Measurements from ENCODE around the gene TBC1D2B.

The TBC1D2B gene

DNA sequence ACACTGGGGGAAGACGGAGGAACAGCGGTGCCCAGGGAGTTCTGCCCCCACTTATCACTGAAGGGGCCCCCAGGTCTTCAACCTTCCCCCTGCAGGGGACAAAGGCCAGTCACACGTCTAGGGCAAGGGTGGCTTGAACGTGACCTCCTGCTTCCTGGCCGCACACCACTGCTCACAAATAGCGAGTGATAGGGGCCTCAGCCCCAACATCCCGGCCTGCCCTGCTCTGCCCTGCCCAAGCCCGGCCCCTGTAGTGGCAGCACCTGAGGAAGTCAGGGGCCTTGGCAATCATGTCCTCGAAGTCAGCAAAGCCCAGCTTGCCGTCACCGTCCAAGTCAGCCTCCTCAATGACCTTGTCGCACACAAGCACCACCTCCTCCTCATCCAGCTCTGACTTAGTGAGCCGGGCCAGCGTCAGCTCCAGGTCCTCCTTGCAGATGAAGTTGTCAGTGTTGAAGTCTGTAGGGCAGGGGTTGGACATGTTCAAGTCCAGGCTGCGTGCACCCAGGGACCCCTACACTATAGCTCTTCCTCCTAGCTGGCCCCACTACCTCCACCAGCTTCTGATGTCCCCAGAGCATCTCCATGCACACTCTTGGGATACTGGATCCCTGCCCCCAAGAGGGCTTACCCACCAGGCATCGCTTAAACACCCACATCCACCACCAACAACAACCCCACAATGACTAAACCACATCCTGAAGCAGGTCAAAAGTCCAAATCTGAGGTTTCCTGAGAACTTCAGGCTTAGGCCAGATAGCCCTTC lies 28.1 kb upstream of the TBC1D2B start:
- no peak overlapping the region for H4K8ac ChIP-seq (ENCODE audit: low read depth, low read length)
- H3K27me3 ChIP-seq (ENCODE audit: insufficient read depth, low read length, poor library complexity) = no peaks in the 10 kb centered on the region
- no peaks in the 10 kb centered on the region for H3K79me2 ChIP-seq (ENCODE audit: control insufficient read depth, insufficient read depth, low read length)
- H3K4ac ChIP-seq (ENCODE audit: low read depth, low read length) = no peak overlapping the region
- no peak overlapping the region for H3K4me3 ChIP-seq (ENCODE audit: low read length)
- no peak overlapping the region for H3K23ac ChIP-seq (ENCODE audit: low read length)
- no peaks in the 10 kb centered on the region for H3K4me1 ChIP-seq (ENCODE audit: control insufficient read depth, low read depth, low read length)
- H4K5ac ChIP-seq (ENCODE audit: low read length) = no peak overlapping the region
- no peak overlapping the region for H2AK5ac ChIP-seq (ENCODE audit: low read length)
- no peak overlapping the region for H2BK120ac ChIP-seq (ENCODE audit: low read depth, low read length)
- DNase-seq = no peak
- H3K27ac ChIP-seq (ENCODE audit: low read depth, low read length) = no peak overlapping the region
- no peak overlapping the region for H3K18ac ChIP-seq (ENCODE audit: low read length)
- no CpG with 5 or more reads among the region's 16 CpGs for WGBS (ENCODE audit: extremely low coverage, insufficient coverage, low lambda C conversion rate)
- H3K4me2 ChIP-seq (ENCODE audit: low read length) = no peak overlapping the region
- H2BK15ac ChIP-seq (replicated peaks; ENCODE audit: low read depth) = no peak overlapping the region
- no peak overlapping the region for H2BK5ac ChIP-seq (ENCODE audit: low read length)
- no peaks in the 10 kb centered on the region for H3K79me1 ChIP-seq (ENCODE audit: low read length)
- no peak overlapping the region for H3K56ac ChIP-seq (ENCODE audit: low read length)
- H3K36me3 ChIP-seq (ENCODE audit: control insufficient read depth, insufficient read depth, low read length) = no peaks in the 10 kb centered on the region
- no peak overlapping the region for H3K9ac ChIP-seq (ENCODE audit: low read length)

DNA sequence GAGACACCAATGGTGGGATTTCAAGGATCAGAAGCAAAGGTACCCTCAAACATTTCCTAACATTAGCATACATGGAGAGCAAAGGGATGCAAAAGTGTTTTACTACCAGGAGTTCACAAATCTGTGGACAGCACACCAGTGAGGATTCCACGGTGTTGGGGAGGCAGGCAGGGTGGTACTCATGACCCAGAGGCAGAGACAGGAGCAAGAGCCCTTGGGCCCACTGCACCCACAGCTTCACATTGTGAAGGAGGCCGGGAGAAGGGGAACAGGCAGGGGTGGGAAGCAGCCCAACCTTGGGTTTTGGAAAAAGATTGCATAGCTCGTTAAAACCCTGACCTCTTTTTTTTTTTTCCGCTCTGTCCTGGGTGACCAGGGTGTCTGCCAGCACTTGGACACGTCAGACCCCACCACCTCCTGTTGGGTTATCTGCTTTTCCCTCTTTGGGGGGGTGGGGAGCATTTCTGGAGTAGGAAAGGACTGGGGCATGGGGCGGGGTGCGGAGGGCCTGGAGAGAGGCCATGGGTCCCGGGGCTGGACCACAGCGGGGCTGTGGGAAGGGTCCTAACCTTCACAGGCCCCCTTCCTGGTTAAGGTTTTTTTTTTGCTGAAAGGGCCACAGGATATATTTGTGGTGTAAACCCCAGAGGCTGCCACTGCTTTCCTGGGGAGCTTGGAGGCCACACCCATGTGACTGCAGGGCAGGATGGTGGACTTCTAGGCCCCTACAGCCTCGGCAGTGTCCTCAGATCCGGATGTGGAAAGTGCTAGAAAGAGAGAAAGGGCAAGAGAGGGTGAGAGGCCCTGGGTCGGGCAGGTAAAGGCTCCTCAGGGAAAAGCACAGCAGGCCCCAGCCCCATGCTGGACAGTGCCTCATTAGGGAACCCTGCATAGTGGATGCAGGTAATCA lies 27.3 kb upstream of the TBC1D2B start:
- no peaks in the 10 kb centered on the region for H3K4me1 ChIP-seq (ENCODE audit: control insufficient read depth, low read depth, low read length)
- no peak overlapping the region for H3K56ac ChIP-seq (ENCODE audit: low read length)
- no peak overlapping the region for H2BK120ac ChIP-seq (ENCODE audit: low read depth, low read length)
- H3K18ac ChIP-seq (ENCODE audit: low read length) = no peak overlapping the region
- no peak overlapping the region for H4K5ac ChIP-seq (ENCODE audit: low read length)
- no peak overlapping the region for H3K4me3 ChIP-seq (ENCODE audit: low read length)
- H3K79me2 ChIP-seq (ENCODE audit: control insufficient read depth, insufficient read depth, low read length) = no peaks in the 10 kb centered on the region
- no peaks in the 10 kb centered on the region for H3K36me3 ChIP-seq (ENCODE audit: control insufficient read depth, insufficient read depth, low read length)
- H2AK5ac ChIP-seq (ENCODE audit: low read length) = no peak overlapping the region
- no peak overlapping the region for H3K27ac ChIP-seq (ENCODE audit: low read depth, low read length)
- no peaks in the 10 kb centered on the region for H3K79me1 ChIP-seq (ENCODE audit: low read length)
- no peaks in the 10 kb centered on the region for H3K27me3 ChIP-seq (ENCODE audit: insufficient read depth, low read length, poor library complexity)
- no peak overlapping the region for H3K4ac ChIP-seq (ENCODE audit: low read depth, low read length)
- no peak for DNase-seq
- H4K8ac ChIP-seq (ENCODE audit: low read depth, low read length) = no peak overlapping the region
- H2BK15ac ChIP-seq (replicated peaks; ENCODE audit: low read depth) = no peak overlapping the region
- WGBS (ENCODE audit: extremely low coverage, insufficient coverage, low lambda C conversion rate) = no CpG with 5 or more reads among the region's 12 CpGs
- no peak overlapping the region for H3K23ac ChIP-seq (ENCODE audit: low read length)
- H3K4me2 ChIP-seq (ENCODE audit: low read length) = no peak overlapping the region
- no peak overlapping the region for H3K9ac ChIP-seq (ENCODE audit: low read length)
- no peak overlapping the region for H2BK5ac ChIP-seq (ENCODE audit: low read length)

GRCh38 chr15:78104119-78104479 lies 26.6 kb upstream of the TBC1D2B start:
- no peak overlapping the region for H4K5ac ChIP-seq (ENCODE audit: low read length)
- no peak overlapping the region for H3K56ac ChIP-seq (ENCODE audit: low read length)
- no peaks in the 10 kb centered on the region for H3K79me2 ChIP-seq (ENCODE audit: control insufficient read depth, insufficient read depth, low read length)
- no peak overlapping the region for H3K23ac ChIP-seq (ENCODE audit: low read length)
- no peak overlapping the region for H3K27ac ChIP-seq (ENCODE audit: low read depth, low read length)
- no peaks in the 10 kb centered on the region for H3K4me1 ChIP-seq (ENCODE audit: control insufficient read depth, low read depth, low read length)
- no CpG with 5 or more reads among the region's 4 CpGs for WGBS (ENCODE audit: extremely low coverage, insufficient coverage, low lambda C conversion rate)
- H2BK15ac ChIP-seq (replicated peaks; ENCODE audit: low read depth) = no peak overlapping the region
- no peak overlapping the region for H3K4ac ChIP-seq (ENCODE audit: low read depth, low read length)
- H3K9ac ChIP-seq (ENCODE audit: low read length) = no peak overlapping the region
- H3K18ac ChIP-seq (ENCODE audit: low read length) = no peak overlapping the region
- H4K8ac ChIP-seq (ENCODE audit: low read depth, low read length) = no peak overlapping the region
- H2BK5ac ChIP-seq (ENCODE audit: low read length) = no peak overlapping the region
- no peak overlapping the region for H2AK5ac ChIP-seq (ENCODE audit: low read length)
- no peaks in the 10 kb centered on the region for H3K36me3 ChIP-seq (ENCODE audit: control insufficient read depth, insufficient read depth, low read length)
- no peak overlapping the region for H3K4me3 ChIP-seq (ENCODE audit: low read length)
- no peaks in the 10 kb centered on the region for H3K27me3 ChIP-seq (ENCODE audit: insufficient read depth, low read length, poor library complexity)
- no peak overlapping the region for H3K4me2 ChIP-seq (ENCODE audit: low read length)
- H2BK120ac ChIP-seq (ENCODE audit: low read depth, low read length) = no peak overlapping the region
- no peaks in the 10 kb centered on the region for H3K79me1 ChIP-seq (ENCODE audit: low read length)
- no peak for DNase-seq

- no peak overlapping the region for H4K5ac ChIP-seq (ENCODE audit: low read length)
- H3K4me3 ChIP-seq (ENCODE audit: low read length) = no peak overlapping the region
- no peaks in the 10 kb centered on the region for H3K4me1 ChIP-seq (ENCODE audit: control insufficient read depth, low read depth, low read length)
- no peak overlapping the region for H2BK5ac ChIP-seq (ENCODE audit: low read length)
- H2AK5ac ChIP-seq (ENCODE audit: low read length) = no peak overlapping the region
- no peak overlapping the region for H2BK120ac ChIP-seq (ENCODE audit: low read depth, low read length)
- H2BK15ac ChIP-seq (replicated peaks; ENCODE audit: low read depth) = no peak overlapping the region
- H3K9ac ChIP-seq (ENCODE audit: low read length) = no peak overlapping the region
- H3K56ac ChIP-seq (ENCODE audit: low read length) = no peak overlapping the region
- no peaks in the 10 kb centered on the region for H3K79me2 ChIP-seq (ENCODE audit: control insufficient read depth, insufficient read depth, low read length)
- H3K27me3 ChIP-seq (ENCODE audit: insufficient read depth, low read length, poor library complexity) = no peaks in the 10 kb centered on the region
- no peak overlapping the region for H3K27ac ChIP-seq (ENCODE audit: low read depth, low read length)
- no peak overlapping the region for H3K4me2 ChIP-seq (ENCODE audit: low read length)
- no peak overlapping the region for H3K23ac ChIP-seq (ENCODE audit: low read length)
- H3K4ac ChIP-seq (ENCODE audit: low read depth, low read length) = no peak overlapping the region
- DNase-seq = no peak
- no peak overlapping the region for H3K18ac ChIP-seq (ENCODE audit: low read length)
- H3K79me1 ChIP-seq (ENCODE audit: low read length) = no peaks in the 10 kb centered on the region
- no peaks in the 10 kb centered on the region for H3K36me3 ChIP-seq (ENCODE audit: control insufficient read depth, insufficient read depth, low read length)
- no peak overlapping the region for H4K8ac ChIP-seq (ENCODE audit: low read depth, low read length)
- no CpG with 5 or more reads among the region's 12 CpGs for WGBS (ENCODE audit: extremely low coverage, insufficient coverage, low lambda C conversion rate)
Measured at GRCh38 chr15:78103406-78104118, 26.1 kb upstream of the TBC1D2B start.

DNA sequence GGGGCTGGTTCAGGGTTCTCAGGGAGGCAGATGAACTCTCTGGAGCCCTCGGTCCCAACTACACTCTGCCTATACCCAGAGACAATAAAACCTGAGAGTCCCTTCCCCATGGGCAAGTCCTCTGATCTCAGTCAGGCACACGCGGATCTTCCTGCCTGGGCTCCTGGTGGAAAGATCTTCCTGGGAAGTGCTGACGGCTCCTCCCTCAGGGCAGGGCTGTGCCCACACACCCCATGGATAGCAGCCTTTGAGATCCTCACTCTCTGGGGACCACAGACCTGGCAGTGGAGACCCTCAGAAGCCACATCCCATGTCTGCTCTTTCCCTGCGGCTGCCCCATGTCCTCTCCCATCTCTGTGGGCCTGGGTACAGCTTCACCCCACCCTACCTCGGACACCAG lies 25.2 kb upstream of the TBC1D2B start:
- no CpG with 5 or more reads among the region's 6 CpGs for WGBS (ENCODE audit: extremely low coverage, insufficient coverage, low lambda C conversion rate)
- Histone ChIP-seq H3K4ac (ENCODE audit: low read depth, low read length) (no peak overlapping the region), H3K9ac (ENCODE audit: low read length) (no peak overlapping the region), H2BK5ac (ENCODE audit: low read length) (no peak overlapping the region), H2BK120ac (ENCODE audit: low read depth, low read length) (no peak overlapping the region), H3K56ac (ENCODE audit: low read length) (no peak overlapping the region), H3K23ac (ENCODE audit: low read length) (no peak overlapping the region), H3K4me3 (ENCODE audit: low read length) (no peak overlapping the region), H2AK5ac (ENCODE audit: low read length) (no peak overlapping the region), H3K4me2 (ENCODE audit: low read length) (no peak overlapping the region), H4K5ac (ENCODE audit: low read length) (no peak overlapping the region), H3K27me3 (ENCODE audit: insufficient read depth, low read length, poor library complexity) (no peaks in the 10 kb centered on the region), H3K79me1 (ENCODE audit: low read length) (no peaks in the 10 kb centered on the region), H3K18ac (ENCODE audit: low read length) (no peak overlapping the region), H4K8ac (ENCODE audit: low read depth, low read length) (no peak overlapping the region), H3K4me1 (ENCODE audit: control insufficient read depth, low read depth, low read length) (no peaks in the 10 kb centered on the region), H3K36me3 (ENCODE audit: control insufficient read depth, insufficient read depth, low read length) (no peaks in the 10 kb centered on the region), H2BK15ac (replicated peaks; ENCODE audit: low read depth) (no peak overlapping the region), H3K79me2 (ENCODE audit: control insufficient read depth, insufficient read depth, low read length) (no peaks in the 10 kb centered on the region), H3K27ac (ENCODE audit: low read depth, low read length) (no peak overlapping the region)
- DNase-seq = no peak
